ENCODE measurements around the gene SEPHS2.
A peak's percentile ranks its signal among the peaks of the same experiment; 100 is the strongest.

SEPHS2 gene

DNA sequence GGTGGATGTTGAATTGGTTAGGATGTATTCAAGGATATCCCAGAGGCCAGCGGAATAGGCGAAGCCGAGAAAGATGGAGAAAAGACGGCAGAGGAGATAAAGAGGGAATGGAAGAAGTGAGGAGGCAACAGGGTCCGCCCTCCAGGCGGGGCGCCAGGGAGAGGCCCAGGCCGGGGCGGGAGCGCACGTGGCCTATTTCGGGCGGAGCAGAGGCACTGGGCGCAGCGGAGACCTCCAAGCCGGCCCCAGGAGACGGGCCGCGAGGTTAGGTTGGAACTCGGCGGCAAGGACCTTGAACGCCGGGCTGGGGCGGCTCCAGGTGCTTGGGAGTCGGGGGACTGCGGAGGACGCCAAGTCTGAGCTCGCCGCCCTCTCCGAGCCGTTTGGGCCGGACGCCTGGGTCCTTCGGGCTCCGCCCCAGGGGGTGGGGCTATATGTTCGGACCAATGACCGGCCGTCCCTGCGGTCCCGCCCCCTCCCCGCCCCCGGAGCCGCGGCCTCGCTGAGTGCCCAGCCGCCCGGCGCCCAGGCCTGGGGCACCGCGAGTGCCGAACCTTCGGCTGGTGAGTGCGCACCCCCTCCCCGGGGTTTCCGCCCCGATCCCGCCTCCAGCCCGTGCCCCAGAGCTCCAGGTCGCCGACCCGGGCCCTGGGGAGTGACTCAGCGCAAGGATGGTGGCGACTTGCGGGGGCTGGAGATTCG lies 38.4 kb downstream of the SEPHS2 start, which contains the start of gene ZNF771 (continued):
- TF ChIP-seq ZNF138 (tag by site-specific recombination; IDR thresholded peaks at IDR 0.05; ENCODE audit: borderline replicate concordance) = no peak
- peak; percentile 100 for TF ChIP-seq ZBTB8A (tag by site-specific recombination; IDR thresholded peaks at IDR 0.05)
- TF ChIP-seq ZNF792 (tag by site-specific recombination; IDR thresholded peaks at IDR 0.05) = no peak
- TF ChIP-seq, protein P1, sequence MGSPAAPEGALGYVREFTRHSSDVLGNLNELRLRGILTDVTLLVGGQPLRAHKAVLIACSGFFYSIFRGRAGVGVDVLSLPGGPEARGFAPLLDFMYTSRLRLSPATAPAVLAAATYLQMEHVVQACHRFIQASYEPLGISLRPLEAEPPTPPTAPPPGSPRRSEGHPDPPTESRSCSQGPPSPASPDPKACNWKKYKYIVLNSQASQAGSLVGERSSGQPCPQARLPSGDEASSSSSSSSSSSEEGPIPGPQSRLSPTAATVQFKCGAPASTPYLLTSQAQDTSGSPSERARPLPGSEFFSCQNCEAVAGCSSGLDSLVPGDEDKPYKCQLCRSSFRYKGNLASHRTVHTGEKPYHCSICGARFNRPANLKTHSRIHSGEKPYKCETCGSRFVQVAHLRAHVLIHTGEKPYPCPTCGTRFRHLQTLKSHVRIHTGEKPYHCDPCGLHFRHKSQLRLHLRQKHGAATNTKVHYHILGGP (tag by site-specific recombination; IDR thresholded peaks at IDR 0.05) = no peak
- TF ChIP-seq ZNF140 (tag by site-specific recombination; IDR thresholded peaks at IDR 0.05) = no peak
- no peak for TF ChIP-seq ZNF132 (tag by site-specific recombination; IDR thresholded peaks at IDR 0.05; ENCODE audit: borderline replicate concordance)
- no peak for TF ChIP-seq ZNF426 (tag by site-specific recombination; IDR thresholded peaks at IDR 0.05)
- TF ChIP-seq ZNF692 (tag by site-specific recombination; IDR thresholded peaks at IDR 0.05) = peak; percentile 93
- TF ChIP-seq ZBTB1 (tag by site-specific recombination; IDR thresholded peaks at IDR 0.05) = no peak
- no peak for TF ChIP-seq ZNF19 (tag by site-specific recombination; IDR thresholded peaks at IDR 0.05; ENCODE audit: low read depth)
- no peak for TF ChIP-seq ZNF221 (tag by site-specific recombination; IDR thresholded peaks at IDR 0.05; ENCODE audit: borderline replicate concordance)
- no peak for TF ChIP-seq ZNF114 (tag by site-specific recombination; IDR thresholded peaks at IDR 0.05)
- no peak for TF ChIP-seq ZNF585B (tag by site-specific recombination; IDR thresholded peaks at IDR 0.05)
- no peak for TF ChIP-seq ZNF223 (tag by site-specific recombination; IDR thresholded peaks at IDR 0.05)
- TF ChIP-seq, protein P2, sequence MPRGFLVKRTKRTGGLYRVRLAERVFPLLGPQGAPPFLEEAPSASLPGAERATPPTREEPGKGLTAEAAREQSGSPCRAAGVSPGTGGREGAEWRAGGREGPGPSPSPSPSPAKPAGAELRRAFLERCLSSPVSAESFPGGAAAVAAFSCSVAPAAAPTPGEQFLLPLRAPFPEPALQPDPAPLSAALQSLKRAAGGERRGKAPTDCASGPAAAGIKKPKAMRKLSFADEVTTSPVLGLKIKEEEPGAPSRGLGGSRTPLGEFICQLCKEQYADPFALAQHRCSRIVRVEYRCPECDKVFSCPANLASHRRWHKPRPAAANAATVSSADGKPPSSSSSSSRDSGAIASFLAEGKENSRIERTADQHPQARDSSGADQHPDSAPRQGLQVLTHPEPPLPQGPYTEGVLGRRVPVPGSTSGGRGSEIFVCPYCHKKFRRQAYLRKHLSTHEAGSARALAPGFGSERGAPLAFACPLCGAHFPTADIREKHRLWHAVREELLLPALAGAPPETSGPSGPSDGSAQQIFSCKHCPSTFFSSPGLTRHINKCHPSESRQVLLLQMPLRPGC (tag by site-specific recombination; IDR thresholded peaks at IDR 0.05) = no peak
- TF ChIP-seq, protein P3, sequence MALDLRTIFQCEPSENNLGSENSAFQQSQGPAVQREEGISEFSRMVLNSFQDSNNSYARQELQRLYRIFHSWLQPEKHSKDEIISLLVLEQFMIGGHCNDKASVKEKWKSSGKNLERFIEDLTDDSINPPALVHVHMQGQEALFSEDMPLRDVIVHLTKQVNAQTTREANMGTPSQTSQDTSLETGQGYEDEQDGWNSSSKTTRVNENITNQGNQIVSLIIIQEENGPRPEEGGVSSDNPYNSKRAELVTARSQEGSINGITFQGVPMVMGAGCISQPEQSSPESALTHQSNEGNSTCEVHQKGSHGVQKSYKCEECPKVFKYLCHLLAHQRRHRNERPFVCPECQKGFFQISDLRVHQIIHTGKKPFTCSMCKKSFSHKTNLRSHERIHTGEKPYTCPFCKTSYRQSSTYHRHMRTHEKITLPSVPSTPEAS (tag by site-specific recombination; IDR thresholded peaks at IDR 0.05) = no peak
- no peak for TF ChIP-seq ZNF791 (tag by site-specific recombination; IDR thresholded peaks at IDR 0.05)
- TF ChIP-seq, protein P4, sequence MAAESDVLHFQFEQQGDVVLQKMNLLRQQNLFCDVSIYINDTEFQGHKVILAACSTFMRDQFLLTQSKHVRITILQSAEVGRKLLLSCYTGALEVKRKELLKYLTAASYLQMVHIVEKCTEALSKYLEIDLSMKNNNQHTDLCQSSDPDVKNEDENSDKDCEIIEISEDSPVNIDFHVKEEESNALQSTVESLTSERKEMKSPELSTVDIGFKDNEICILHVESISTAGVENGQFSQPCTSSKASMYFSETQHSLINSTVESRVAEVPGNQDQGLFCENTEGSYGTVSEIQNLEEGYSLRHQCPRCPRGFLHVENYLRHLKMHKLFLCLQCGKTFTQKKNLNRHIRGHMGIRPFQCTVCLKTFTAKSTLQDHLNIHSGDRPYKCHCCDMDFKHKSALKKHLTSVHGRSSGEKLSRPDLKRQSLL (tag by site-specific recombination; IDR thresholded peaks at IDR 0.05) = peak; percentile 35; the same call in 1 of the 2 replicates
- 0 out of 2 replicates have a peak, but pooled peaks have one; percentile 37 for TF ChIP-seq TRIM28 (IDR thresholded peaks at IDR 0.05; ENCODE audit: borderline replicate concordance, low read length)
- TF ChIP-seq, protein P5, sequence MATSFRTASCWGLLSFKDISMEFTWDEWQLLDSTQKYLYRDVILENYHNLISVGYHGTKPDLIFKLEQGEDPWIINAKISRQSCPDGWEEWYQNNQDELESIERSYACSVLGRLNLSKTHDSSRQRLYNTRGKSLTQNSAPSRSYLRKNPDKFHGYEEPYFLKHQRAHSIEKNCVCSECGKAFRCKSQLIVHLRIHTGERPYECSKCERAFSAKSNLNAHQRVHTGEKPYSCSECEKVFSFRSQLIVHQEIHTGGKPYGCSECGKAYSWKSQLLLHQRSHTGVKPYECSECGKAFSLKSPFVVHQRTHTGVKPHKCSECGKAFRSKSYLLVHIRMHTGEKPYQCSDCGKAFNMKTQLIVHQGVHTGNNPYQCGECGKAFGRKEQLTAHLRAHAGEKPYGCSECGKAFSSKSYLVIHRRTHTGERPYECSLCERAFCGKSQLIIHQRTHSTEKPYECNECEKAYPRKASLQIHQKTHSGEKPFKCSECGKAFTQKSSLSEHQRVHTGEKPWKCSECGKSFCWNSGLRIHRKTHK (tag by site-specific recombination; IDR thresholded peaks at IDR 0.05) = no peak
- TF ChIP-seq KLF17 (tag by site-specific recombination; IDR thresholded peaks at IDR 0.05) = peak; percentile 77
- TF ChIP-seq GLIS2 (tag by site-specific recombination; IDR thresholded peaks at IDR 0.05) = peak; percentile 88
- no peak for TF ChIP-seq ZNF416 (tag by site-specific recombination; IDR thresholded peaks at IDR 0.05)
- TF ChIP-seq REST (tag by site-specific recombination; IDR thresholded peaks at IDR 0.05) = 0 out of 2 replicates have a peak, but pooled peaks have one; percentile 39
- no peak for TF ChIP-seq MYNN (tag by site-specific recombination; IDR thresholded peaks at IDR 0.05; ENCODE audit: borderline replicate concordance)
- no peak for TF ChIP-seq ZNF24 (tag by site-specific recombination; IDR thresholded peaks at IDR 0.05)
- TF ChIP-seq ZNF830 (tag by site-specific recombination; IDR thresholded peaks at IDR 0.05; ENCODE audit: low read depth) = no peak

All from HEK293 (cell line).